ENCODE data around the gene AAMDC. TPM values are rescaled to one million over a fixed set of nuclear protein-coding genes. Genes with fewer than 3 reads are reported as not detected.
"Not testable (repeated sequence)": the region's sequence is repeated elsewhere in the genome, so short reads cannot be mapped to it uniquely, and the experiment has no call there.

Gene AAMDC
- total and polyA plus RNA-seq, 2 donors (not counting 1 experiment from before 2014, with no cell fraction given): 1.9 to 7.5 TPM

GRCh38 chr11:77851503-77851902, 30.6 kb downstream of the AAMDC start:
- Histone ChIP-seq H3K9ac (ENCODE audit: low read length) (no peak overlapping the region), H3K27me3 (replicated peaks in 1 of 4; ENCODE audit: control extremely low read depth in 1 of 4, control insufficient read depth in 3 of 4, insufficient read depth in 4 of 4, low read length in 3 of 4) (no peaks in the 10 kb centered on the region), H2AFZ (ENCODE audit: insufficient read depth, low read depth, low read length, poor library complexity, severe bottlenecking) (no peak overlapping the region), H3K27ac (ENCODE audit: low read length in 2 of 2) (no peak overlapping the region), H3K4me3 (ENCODE audit: control extremely low read depth in 1 of 5, extremely low read depth in 1 of 5, insufficient read depth in 1 of 5, low read depth in 2 of 5, low read length in 4 of 5) (no peak overlapping the region), H3K4me2 (replicated peaks; ENCODE audit: low read depth, low read length, poor library complexity, severe bottlenecking) (no peak overlapping the region), H3K4me1 (ENCODE audit: control insufficient read depth in 2 of 2, insufficient read depth in 2 of 2, low read length in 2 of 2) (no peaks in the 10 kb centered on the region), H3K36me3 (replicated peaks in 1 of 2; ENCODE audit: control extremely low read depth in 1 of 2, control insufficient read depth in 1 of 2, extremely low read depth in 1 of 2, insufficient read depth in 2 of 2, low read length in 1 of 2) (peaks cover 0 to 4% of the 10 kb centered on the region in 2 experiments), H3K9me3 (ENCODE audit: control extremely low read depth in 1 of 3, control insufficient read depth in 2 of 3, insufficient read depth in 1 of 3, low read length in 2 of 3) (peaks cover 0 to 29% (median 17%) of the 10 kb centered on the region in 3 donors), H4K20me1 (ENCODE audit: control insufficient read depth, insufficient read depth, low read length, poor library complexity, severe bottlenecking) (no peaks in the 10 kb centered on the region), H3K79me2 (ENCODE audit: control insufficient read depth, insufficient read depth, low read length) (no peaks in the 10 kb centered on the region)
- ATAC-seq (ENCODE audit: low read depth) (no peak), DNase-seq (no peak)
- WGBS (ENCODE audit: insufficient coverage): no CpG with 5 or more reads among the region's 1 CpG
- Mint-ChIP-seq H3K27ac (no peak overlapping the region), H3K27me3 (no peaks in the 10 kb centered on the region), H3K4me3 (no peak overlapping the region), H3K9me3 (ENCODE audit: insufficient read depth) (no peaks in the 10 kb centered on the region), H3K4me1 (no peaks in the 10 kb centered on the region)
- intact Hi-C loops (cut with micrococcal nuclease): no loop called here
- CTCF ChIA-PET: no interaction called here
- TF ChIP-seq EZH2 (IDR thresholded peaks at IDR 0.05; ENCODE audit: borderline replicate concordance, insufficient read depth, low read depth, low read length, poor library complexity, severe bottlenecking): no peak
- TF ChIP-seq CTCF (IDR thresholded peaks at IDR 0.05): no peak
- POLR2A ChIA-PET: no interaction called here

- Mint-ChIP-seq H3K9me3 (ENCODE audit: insufficient read depth) (no peaks in the 10 kb centered on the region), H3K4me3 (no peak overlapping the region), H3K27ac (no peak overlapping the region), H3K4me1 (no peaks in the 10 kb centered on the region), H3K27me3 (no peaks in the 10 kb centered on the region)
- H3K36me3 ChIP-seq (replicated peaks in 1 of 2; ENCODE audit: control extremely low read depth in 1 of 2, control insufficient read depth in 1 of 2, extremely low read depth in 1 of 2, insufficient read depth in 2 of 2, low read length in 1 of 2): peaks cover 0 to 4% of the 10 kb centered on the region in 2 experiments
- no peak overlapping the region for H3K27ac ChIP-seq (ENCODE audit: low read length in 2 of 2)
- H4K20me1 ChIP-seq (ENCODE audit: control insufficient read depth, insufficient read depth, low read length, poor library complexity, severe bottlenecking): no peaks in the 10 kb centered on the region
- H3K9me3 ChIP-seq (ENCODE audit: control extremely low read depth in 1 of 3, control insufficient read depth in 2 of 3, insufficient read depth in 1 of 3, low read length in 2 of 3): peaks cover 0 to 29% (median 17%) of the 10 kb centered on the region in 3 donors
- H3K4me1 ChIP-seq (ENCODE audit: control insufficient read depth in 2 of 2, insufficient read depth in 2 of 2, low read length in 2 of 2): no peaks in the 10 kb centered on the region
- no peak for ATAC-seq (ENCODE audit: low read depth)
- CTCF ChIA-PET: no interaction called here
- no peak for DNase-seq
- TF ChIP-seq CTCF (IDR thresholded peaks at IDR 0.05) (no peak), EZH2 (IDR thresholded peaks at IDR 0.05; ENCODE audit: borderline replicate concordance, insufficient read depth, low read depth, low read length, poor library complexity, severe bottlenecking) (no peak)
- no peak overlapping the region for H3K9ac ChIP-seq (ENCODE audit: low read length)
- POLR2A ChIA-PET: no interaction called here
- H3K4me3 ChIP-seq (ENCODE audit: control extremely low read depth in 1 of 5, extremely low read depth in 1 of 5, insufficient read depth in 1 of 5, low read depth in 2 of 5, low read length in 4 of 5): no peak overlapping the region
- H3K79me2 ChIP-seq (ENCODE audit: control insufficient read depth, insufficient read depth, low read length): no peaks in the 10 kb centered on the region
- 100% methylated on average over 1 of the region's 2 CpGs for WGBS (ENCODE audit: insufficient coverage)
- no peak overlapping the region for H3K4me2 ChIP-seq (replicated peaks; ENCODE audit: low read depth, low read length, poor library complexity, severe bottlenecking)
- intact Hi-C loops (cut with micrococcal nuclease): no loop called here
- H2AFZ ChIP-seq (ENCODE audit: insufficient read depth, low read depth, low read length, poor library complexity, severe bottlenecking): no peak overlapping the region
- H3K27me3 ChIP-seq (replicated peaks in 1 of 4; ENCODE audit: control extremely low read depth in 1 of 4, control insufficient read depth in 3 of 4, insufficient read depth in 4 of 4, low read length in 3 of 4): no peaks in the 10 kb centered on the region
These were observed 33.9 kb downstream of the AAMDC start for GRCh38 chr11:77854838-77855237.

- WGBS (ENCODE audit: insufficient coverage): 92% methylated on average over 3 of the region's 10 CpGs
- H3K4me3 Mint-ChIP-seq; ATAC-seq (ENCODE audit: low read depth); H3K27ac Mint-ChIP-seq; H3K9me3 Mint-ChIP-seq (ENCODE audit: insufficient read depth); H3K4me1 ChIP-seq (ENCODE audit: control insufficient read depth in 2 of 2, insufficient read depth in 2 of 2, low read length in 2 of 2); H3K9ac ChIP-seq (ENCODE audit: low read length); H3K27me3 ChIP-seq (replicated peaks in 1 of 4; ENCODE audit: control extremely low read depth in 1 of 4, control insufficient read depth in 3 of 4, insufficient read depth in 4 of 4, low read length in 3 of 4); H3K27me3 Mint-ChIP-seq; DNase-seq; POLR2A ChIA-PET; intact Hi-C loops (cut with micrococcal nuclease); H3K4me1 Mint-ChIP-seq; H2AFZ ChIP-seq (ENCODE audit: insufficient read depth, low read depth, low read length, poor library complexity, severe bottlenecking); H3K27ac ChIP-seq (ENCODE audit: low read length in 2 of 2); H3K79me2 ChIP-seq (ENCODE audit: control insufficient read depth, insufficient read depth, low read length); H3K36me3 ChIP-seq (replicated peaks in 1 of 2; ENCODE audit: control extremely low read depth in 1 of 2, control insufficient read depth in 1 of 2, extremely low read depth in 1 of 2, insufficient read depth in 2 of 2, low read length in 1 of 2); H4K20me1 ChIP-seq (ENCODE audit: control insufficient read depth, insufficient read depth, low read length, poor library complexity, severe bottlenecking); H3K4me3 ChIP-seq (ENCODE audit: control extremely low read depth in 1 of 5, extremely low read depth in 1 of 5, insufficient read depth in 1 of 5, low read depth in 2 of 5, low read length in 4 of 5); CTCF ChIA-PET; H3K4me2 ChIP-seq (replicated peaks; ENCODE audit: low read depth, low read length, poor library complexity, severe bottlenecking): not testable (repeated sequence)
- peaks cover 0 to 29% (median 17%) of the 10 kb centered on the region in 3 donors for H3K9me3 ChIP-seq (ENCODE audit: control extremely low read depth in 1 of 3, control insufficient read depth in 2 of 3, insufficient read depth in 1 of 3, low read length in 2 of 3)
These were observed 37.0 kb downstream of the AAMDC start for GRCh38 chr11:77857906-77858457.
